Thyroid gland (tissue), 4 donors: ENCODE results near the gene ZNF503.

ENCODE experiments used
- CTCF ChIP-seq, 6 experiments: fragments of 200-600 bp in 3 of 6; fragments of 450-650 bp in 3 of 6; sonication (generic) in 3 of 6; IDR thresholded peaks; one replicate each; pipeline ENCODE4 v1.5.1; 2016 to 2019; ENCODE audit warnings: antibody characterized with exemption in 6 of 6, mild to moderate bottlenecking in 2 of 6, inconsistent platforms in 1 of 6, moderate library complexity in 1 of 6
- POLR2A ChIP-seq, 2 donors: fragments of 450-650 bp; IDR thresholded peaks; one replicate each; pipeline ENCODE4 v1.6.1; 2017; ENCODE audit warnings: antibody characterized with exemption in 2 of 2, mild to moderate bottlenecking in 2 of 2, moderate library complexity in 1 of 2

DNA sequence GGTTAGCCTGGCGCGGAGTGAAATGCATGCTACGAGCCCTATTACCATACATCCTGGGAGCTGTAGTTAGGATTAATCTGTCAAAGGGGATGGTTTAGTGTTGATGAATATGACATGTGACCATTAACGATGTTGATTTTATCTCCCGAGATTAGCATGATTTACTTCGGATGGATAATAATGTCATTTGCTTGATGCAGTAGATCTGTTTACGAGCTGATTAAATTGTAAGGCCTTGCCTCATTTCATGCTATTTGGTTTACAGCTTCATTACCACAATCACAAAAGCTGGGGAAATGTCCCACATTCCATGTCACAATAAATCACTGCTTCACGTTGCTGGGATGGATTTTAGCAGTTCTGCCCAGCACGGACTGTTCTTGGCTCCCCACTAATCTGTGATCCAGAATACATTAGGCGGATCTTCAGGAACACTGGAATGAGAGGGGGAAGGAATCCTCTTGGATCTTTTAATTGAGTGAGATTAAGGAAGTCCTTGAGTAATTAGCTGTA, 22.3 kb downstream of the ZNF503 start:
- TF ChIP-seq CTCF (IDR thresholded peaks at IDR 0.05) (no peak), POLR2A (IDR thresholded peaks at IDR 0.05) (no peak)
